ENCODE measurements around the gene PM20D1.
"Not testable (repeated sequence)": the region's sequence is repeated elsewhere in the genome, so short reads cannot be mapped to it uniquely, and the experiment has no call there.

The PM20D1 gene

GRCh38 chr1:205840146-205840923 is 9.6 kb downstream of the PM20D1 start:
- no peak for DNase-seq (ENCODE audit: low read depth)

GRCh38 chr1:205837382-205837970 is 12.5 kb downstream of the PM20D1 start:
- no peak for DNase-seq (ENCODE audit: low read depth)

GRCh38 chr1:205834751-205835150 is 15.2 kb downstream of the PM20D1 start:
- DNase-seq (ENCODE audit: low read depth), result no peak

- DNase-seq (ENCODE audit: low read depth), result no peak
Measured at GRCh38 chr1:205832326-205832751, 17.6 kb downstream of the PM20D1 start.

DNA sequence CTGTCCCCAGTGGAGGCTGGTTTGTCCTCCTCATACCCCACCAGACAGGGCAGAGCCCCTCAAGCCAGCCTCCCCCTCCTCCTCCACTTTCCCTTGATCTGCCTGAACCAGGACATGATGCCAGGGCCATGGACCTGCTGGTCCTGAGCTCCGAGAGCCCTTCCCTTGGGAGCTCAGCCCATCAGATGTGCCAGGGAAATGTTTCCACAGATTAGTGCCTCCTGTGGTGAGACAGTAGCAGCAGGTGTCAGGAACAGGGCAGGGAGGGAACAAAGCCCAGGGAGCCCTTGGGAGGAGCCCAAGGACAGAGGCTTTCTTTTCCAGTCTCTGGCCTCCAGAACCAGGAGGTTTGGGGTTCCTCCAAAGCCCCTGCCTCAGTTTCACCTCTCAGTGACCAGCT is 22.3 kb downstream of the PM20D1 start:
- DNase-seq (ENCODE audit: low read depth), result no peak

DNA sequence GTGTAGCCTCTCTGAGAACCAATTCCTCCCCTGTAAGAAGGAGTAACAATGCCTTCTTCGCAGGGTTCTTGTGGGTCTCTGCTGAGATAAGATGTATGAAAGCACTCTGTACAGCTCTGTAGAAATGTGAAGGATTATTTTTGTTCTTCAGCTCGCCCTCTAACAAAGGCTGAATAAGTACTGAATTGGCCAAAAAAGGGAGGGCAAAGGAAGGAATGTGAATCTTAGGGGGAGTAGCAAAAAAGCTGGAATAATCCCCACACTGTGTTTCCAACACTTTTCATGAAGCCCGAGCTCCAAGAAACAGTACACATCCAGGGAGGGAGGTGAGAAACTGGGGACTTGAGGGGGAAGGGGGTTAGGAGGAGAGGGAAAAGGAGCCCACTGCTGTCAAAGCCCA is 22.9 kb downstream of the PM20D1 start:
- no peak for DNase-seq (ENCODE audit: low read depth)

DNA sequence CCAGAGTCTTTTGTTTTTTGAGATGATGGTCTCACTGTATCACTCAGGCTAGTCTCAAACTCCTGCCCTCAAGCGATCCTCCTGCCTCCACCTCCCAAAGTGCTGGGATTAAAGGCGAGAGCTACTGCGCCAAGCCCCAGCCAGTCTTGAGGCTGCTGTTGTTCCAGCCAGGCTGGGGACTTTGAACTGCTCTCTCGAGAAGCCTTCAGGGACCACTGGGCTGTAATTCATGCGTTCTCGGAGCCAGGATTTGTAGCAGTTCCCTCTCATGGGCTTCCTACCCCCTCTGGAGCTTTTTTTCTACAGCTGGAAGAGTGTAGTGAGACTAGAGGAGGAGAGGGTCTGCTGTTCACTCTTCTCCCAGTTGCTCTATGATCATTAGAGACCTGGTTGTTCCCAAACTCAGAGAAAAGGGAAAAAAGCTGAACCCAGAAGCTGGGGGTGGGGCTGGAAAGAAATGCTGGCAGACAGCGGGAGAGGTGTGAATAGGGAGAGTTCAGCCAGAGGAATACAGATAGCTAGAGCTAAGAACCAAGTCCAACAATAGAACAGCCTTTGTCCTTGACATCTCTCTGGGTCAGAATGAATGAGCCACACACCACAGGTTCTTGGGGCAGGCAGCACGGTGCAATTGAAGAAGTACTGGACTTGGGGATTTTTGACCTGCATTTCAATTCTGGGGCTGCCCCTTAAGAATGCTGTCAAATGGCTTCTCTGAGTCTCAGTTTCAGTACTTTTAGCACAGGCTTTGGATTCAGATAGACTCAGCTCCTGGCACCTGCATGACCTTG is 23.7 kb downstream of the PM20D1 start:
- no peak for DNase-seq (ENCODE audit: low read depth)

GRCh38 chr1:205824180-205824579 is 25.8 kb downstream of the PM20D1 start:
- no peak for DNase-seq (ENCODE audit: low read depth)

DNA sequence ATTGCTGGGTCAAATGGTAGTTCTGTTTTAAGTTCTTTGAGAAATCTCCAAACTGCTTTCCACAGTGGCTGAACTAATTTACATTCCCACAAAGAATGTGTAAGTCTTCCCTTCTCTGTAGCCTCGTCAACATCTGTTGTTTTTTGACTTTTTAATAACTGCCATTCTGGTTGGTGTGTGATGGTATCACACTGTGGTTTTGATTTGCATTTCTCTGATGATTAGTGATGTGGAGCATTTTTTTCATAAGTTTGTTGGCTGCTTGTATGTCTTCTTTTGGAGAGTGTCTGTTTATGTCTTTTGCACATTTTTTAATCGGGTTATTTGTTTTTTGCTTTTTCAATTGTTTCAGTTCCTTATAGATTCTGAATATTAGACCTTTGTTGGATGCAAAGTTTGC is 26.7 kb downstream of the PM20D1 start:
- DNase-seq (ENCODE audit: low read depth), result not testable (repeated sequence)

DNA sequence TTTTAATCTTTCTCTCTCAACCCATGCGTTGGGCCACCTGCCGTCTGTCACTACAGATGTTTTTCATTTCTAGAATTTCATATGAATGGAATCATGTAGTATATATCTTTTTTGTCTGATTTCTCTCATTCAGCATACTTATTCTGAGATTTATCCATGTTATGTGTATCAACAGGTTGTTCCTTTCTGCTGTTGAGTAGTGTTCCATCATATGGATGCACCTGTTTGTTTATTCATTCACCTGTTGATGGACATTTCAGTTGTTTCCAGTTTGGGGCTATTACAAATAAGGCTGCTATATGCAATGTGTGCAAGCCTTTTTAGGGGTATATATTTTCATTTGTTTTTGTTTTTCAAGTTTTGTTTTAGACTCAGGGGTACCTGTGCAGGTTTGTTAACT is 27.5 kb downstream of the PM20D1 start:
- no peak for DNase-seq (ENCODE audit: low read depth)

- no peak for DNase-seq (ENCODE audit: low read depth)
Measured at GRCh38 chr1:205817988-205818387, 31.9 kb downstream of the PM20D1 start.

DNA sequence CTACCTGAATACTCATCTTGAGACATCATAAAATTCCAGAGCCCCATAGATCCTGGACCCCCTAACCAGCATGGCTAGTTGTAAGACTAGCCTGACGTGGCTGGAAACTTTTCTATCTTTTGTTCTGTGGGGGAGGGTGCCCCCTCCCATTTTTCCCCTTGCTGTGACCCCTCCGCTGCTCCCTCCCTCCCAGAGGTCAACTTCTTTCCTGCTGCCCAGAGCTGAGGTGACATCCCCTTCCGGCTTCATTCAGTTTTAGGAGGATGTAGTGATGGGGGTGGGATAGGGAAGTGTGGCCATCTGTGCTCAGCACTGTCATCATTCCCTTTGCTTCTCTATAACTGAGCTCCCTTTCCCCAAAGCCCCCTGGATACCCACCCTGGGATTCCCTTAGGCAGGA is 32.6 kb downstream of the PM20D1 start:
- DNase-seq (ENCODE audit: low read depth), result no peak

DNA sequence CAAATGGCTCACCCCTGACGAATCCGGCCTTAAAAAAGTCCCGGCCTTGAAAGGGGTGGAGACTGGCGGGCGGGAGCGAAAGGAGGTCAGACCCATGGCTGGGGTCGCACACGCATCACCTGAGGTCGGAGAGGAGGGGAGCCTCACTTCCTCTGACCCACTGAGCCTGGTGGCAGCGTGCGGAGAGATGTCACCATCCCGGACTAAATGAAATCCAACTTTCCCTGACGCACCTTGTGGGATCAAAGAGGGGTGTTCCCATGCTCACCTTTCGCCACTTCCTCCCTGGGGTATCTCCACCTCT is 36.2 kb downstream of the PM20D1 start:
- no peak for DNase-seq (ENCODE audit: low read depth)

DNA sequence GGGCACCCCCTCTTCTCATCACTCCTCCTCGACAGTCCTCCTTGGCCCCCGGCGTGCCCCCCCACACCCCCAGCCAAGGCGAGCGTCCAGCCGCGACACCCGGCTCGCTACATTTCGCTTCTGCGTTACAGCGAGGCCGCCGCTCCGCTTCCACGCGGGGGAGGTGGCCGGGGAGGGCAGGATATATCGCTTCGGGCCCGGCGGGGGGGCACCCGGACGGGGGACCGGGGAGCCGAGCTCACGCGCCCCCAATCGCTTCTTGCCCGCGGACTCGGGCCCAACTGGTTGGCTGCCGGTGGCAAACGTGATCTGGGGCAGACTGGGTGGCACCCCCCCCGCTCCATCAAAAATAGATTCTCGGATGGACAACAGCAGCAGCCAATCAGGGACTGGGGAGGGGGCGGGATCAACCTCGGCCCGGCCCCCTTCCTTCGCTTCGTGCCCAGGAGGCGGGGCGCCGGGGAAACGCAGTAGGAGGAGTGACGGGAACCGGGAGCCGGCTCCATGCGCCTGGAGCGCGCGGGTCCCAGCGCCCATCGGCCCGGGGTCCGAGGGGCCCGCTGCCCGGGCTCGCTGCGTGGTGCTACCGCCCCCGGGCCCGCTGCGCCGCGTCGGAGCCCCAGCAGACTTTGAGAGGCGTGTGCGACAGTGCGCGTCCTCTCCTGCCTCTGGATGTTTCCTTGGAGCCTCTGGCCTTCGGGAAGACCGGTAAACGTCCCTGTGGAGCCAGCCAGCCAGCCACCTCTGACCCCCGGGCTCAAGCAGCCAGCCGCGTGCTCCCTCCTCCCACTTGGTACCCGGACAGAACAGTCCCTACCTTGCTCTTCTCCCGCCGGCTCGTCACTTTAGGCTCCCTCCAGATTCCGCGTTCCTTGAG is 36.8 kb downstream of the PM20D1 start, which contains the start of gene SLC41A1:
Gene SLC41A1 (minus strand): TSS at position 321 of the 877 bp plus-strand sequence. CDS start 2,757 bp downstream, outside the sequence.
- DNase-seq (ENCODE audit: low read depth), result peak; percentile 84

DNA sequence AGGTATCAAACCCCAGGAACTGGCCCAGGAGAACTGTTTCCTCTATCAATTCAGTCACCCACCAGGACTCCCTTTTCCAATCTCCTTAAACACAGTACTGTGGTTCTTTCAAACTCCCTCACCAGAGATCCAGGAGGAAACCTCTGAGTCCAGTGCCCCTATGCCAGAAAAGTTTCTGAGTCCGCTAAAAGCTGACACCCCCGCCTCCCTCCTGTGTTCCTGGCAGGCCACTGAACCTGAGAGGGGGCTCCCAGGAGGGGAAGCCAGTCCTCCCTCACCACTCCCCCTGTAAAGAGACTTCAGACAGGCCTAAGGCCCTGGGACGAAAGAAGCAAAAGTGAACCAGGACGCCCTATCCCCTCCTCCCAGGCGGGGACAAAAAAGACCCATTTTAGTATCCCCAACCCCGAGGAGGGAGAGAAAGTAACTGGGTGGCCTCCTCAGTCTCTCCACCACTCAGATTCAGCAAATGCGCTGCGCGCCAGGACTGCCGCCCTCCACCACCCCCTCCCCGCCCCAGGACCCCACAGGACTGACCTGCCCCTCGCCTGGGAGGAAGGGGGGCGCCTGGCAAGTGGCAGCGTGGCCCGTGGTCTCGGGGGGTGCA is 37.6 kb downstream of the PM20D1 start:
- DNase-seq (ENCODE audit: low read depth), result peak; percentile 3

DNA sequence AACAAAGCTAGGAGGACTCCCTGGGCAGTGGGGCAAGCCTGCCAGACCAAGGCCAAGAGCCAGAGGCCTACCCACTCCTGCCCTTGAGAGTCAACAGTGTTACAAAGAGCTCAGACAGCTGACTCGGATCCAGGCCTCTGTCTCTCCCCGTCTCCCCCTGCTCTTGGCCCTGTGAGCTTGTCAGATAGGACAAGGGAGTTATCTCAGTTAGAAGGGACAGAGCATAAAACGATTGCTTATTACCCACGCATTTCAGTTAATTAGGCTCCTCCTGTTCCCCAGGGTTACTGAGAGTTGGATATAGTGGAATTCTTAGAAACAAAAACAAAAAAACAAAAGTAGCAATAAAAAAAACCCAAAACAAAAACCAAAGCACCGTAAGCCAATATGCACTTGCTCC is 38.3 kb downstream of the PM20D1 start:
- no peak for DNase-seq (ENCODE audit: low read depth)

GRCh38 chr1:205810448-205811157 is 39.3 kb downstream of the PM20D1 start:
- no peak for DNase-seq (ENCODE audit: low read depth)

GRCh38 chr1:205809942-205810345 is 40.0 kb downstream of the PM20D1 start:
- no peak for DNase-seq (ENCODE audit: low read depth)

- DNase-seq (ENCODE audit: low read depth), result no peak
Measured at GRCh38 chr1:205809469-205809868, 40.5 kb downstream of the PM20D1 start.

DNA sequence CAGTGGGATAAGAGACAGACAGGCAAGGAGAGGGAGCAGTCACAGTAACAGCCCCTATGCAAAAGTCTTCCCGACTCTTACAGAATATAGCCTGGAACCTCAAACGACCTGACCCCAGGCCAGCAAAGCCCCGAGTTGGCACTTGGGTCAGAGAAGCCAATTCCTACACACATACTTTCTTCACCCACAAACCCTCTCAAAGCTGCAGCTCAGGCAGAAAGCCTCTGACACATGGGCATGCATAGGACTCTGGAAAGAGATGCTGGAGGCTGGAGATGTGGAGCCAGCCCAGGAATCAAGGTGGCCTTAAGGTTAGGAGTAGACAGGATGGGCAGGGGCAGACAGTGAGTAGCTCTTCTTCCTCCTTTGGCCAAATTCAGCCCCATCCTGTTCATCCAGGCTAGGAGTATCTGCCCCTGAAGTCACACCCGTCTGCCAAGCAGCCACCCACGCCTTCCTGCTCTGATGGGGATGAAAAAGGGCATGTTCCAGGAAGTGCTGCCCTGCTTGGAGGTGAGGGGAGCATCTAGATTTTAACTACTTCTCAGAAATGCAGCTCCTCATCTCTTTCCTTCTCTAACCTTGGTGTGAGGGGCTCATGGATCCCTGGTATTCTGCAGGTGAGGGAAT is 44.7 kb downstream of the PM20D1 start:
- no peak for DNase-seq (ENCODE audit: low read depth)

GRCh38 chr1:205804605-205805004 is 45.3 kb downstream of the PM20D1 start:
- DNase-seq (ENCODE audit: low read depth), result no peak

Data from stimulated activated CD8-positive, alpha-beta memory T cell treated with anti-CD3 and anti-CD28 coated beads, Interleukin-12 subunit alpha, Interleukin-12 subunit beta, amount 100 ng/mL, for 1 hour (primary cell).